Brain microvascular endothelial cell (primary cell): ENCODE data around the gene GOLGA6C.

Experiments used
- DNase-seq: peaks from one replicate; pipeline ENCODE4 v3.0.0-alpha.2; 2020
- H3K27ac ChIP-seq: fragments of 250-450 bp; sonication (Bioruptor Pico); 2 replicates; pipeline ENCODE4 v1.5.1; 2020; ENCODE audit warnings: mild to moderate bottlenecking, moderate library complexity
- H3K27me3 ChIP-seq: fragments of 250-450 bp; sonication (Bioruptor Pico); replicated peaks from 2 replicates; pipeline ENCODE4 v1.5.1; 2020; ENCODE audit warnings: mild to moderate bottlenecking
- H3K36me3 ChIP-seq: fragments of 250-450 bp; sonication (Bioruptor Pico); replicated peaks from 2 replicates; pipeline ENCODE4 v1.5.1; 2020; ENCODE audit warnings: mild to moderate bottlenecking
- H3K4me3 ChIP-seq: 2 replicates; pipeline ENCODE4 v1.5.1; 2011; ENCODE audit warnings: low read depth, mild to moderate bottlenecking, control low read depth, low read length, moderate library complexity
- in situ Hi-C: cut with HindIII; loops from 2 replicates; pipeline ENCODE4 v1.10.0; 2017; ENCODE audit warnings: low sequenced_read_pairs, low pct_ligation_motif_present
- TF ChIP-seq, protein P1 (sequence below): IDR thresholded peaks from 2 replicates; pipeline ENCODE4 v1.5.1; 2011; ENCODE audit warnings: low read depth, mild to moderate bottlenecking, moderate library complexity, low read length, control low read depth, inconsistent platforms; ENCODE audit errors: missing control alignments

Gene GOLGA6C

DNA sequence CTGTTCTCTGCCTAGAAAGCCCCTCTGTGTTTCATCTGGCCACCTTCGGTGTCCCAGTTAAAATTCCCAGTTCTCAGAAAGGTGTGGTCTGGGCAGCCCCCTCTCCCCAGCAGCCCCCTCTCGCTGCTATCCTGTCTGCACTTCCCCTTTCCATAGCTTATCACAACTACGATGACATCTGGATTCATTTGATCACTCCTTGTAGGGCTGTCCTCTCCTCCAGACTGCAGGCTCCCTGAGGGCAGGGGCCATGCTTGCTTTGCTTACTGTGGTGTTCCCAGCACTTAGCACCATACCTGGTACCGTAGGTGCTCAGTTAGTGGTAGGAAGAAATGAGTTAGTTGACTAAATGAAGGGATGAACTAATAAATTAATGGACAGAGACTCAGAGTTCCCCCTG lies 26.3 kb upstream of the GOLGA6C start:
- Histone ChIP-seq H3K36me3 (no peaks in the 10 kb centered on the region), H3K4me3 (no peak overlapping the region), H3K27ac (no peak overlapping the region), H3K27me3 (peaks cover 1% of the 10 kb centered on the region)
- TF ChIP-seq, protein P1, sequence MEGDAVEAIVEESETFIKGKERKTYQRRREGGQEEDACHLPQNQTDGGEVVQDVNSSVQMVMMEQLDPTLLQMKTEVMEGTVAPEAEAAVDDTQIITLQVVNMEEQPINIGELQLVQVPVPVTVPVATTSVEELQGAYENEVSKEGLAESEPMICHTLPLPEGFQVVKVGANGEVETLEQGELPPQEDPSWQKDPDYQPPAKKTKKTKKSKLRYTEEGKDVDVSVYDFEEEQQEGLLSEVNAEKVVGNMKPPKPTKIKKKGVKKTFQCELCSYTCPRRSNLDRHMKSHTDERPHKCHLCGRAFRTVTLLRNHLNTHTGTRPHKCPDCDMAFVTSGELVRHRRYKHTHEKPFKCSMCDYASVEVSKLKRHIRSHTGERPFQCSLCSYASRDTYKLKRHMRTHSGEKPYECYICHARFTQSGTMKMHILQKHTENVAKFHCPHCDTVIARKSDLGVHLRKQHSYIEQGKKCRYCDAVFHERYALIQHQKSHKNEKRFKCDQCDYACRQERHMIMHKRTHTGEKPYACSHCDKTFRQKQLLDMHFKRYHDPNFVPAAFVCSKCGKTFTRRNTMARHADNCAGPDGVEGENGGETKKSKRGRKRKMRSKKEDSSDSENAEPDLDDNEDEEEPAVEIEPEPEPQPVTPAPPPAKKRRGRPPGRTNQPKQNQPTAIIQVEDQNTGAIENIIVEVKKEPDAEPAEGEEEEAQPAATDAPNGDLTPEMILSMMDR, result no peak
- in situ Hi-C loops, result no loop called here
- no peak for DNase-seq

DNA sequence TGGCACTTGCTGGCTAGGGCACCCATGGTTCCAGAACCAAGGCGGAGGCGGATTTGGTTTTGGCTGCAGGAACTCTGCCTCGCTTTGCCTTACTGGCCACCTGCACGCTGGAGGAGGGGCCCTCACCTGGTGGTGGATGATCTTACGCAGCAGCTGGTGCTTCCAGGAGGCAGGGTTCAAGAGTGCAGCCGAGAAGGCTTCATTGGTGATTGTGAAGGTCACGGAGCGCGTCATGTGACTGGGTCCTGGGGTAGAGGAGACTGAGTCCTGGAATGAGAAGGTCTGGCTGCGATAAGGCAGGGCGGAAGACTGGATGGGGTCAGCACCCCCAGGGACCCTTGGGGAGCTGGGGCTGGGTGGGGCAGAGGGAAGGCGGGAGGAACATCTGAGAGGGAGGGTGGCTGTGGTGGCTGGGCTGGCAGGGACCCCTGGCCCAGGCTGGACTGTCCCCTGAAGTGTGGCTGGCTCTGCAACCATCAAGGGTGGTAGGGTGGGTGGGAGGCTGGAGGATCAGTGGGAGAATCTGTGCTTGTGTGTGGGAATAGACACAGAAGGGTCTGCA lies 25.8 kb upstream of the GOLGA6C start:
- in situ Hi-C loops, result no loop called here
- Histone ChIP-seq H3K36me3 (no peaks in the 10 kb centered on the region), H3K27ac (no peak overlapping the region), H3K4me3 (no peak overlapping the region), H3K27me3 (peaks cover 1% of the 10 kb centered on the region)
- TF ChIP-seq, protein P1, result no peak
- no peak for DNase-seq

DNA sequence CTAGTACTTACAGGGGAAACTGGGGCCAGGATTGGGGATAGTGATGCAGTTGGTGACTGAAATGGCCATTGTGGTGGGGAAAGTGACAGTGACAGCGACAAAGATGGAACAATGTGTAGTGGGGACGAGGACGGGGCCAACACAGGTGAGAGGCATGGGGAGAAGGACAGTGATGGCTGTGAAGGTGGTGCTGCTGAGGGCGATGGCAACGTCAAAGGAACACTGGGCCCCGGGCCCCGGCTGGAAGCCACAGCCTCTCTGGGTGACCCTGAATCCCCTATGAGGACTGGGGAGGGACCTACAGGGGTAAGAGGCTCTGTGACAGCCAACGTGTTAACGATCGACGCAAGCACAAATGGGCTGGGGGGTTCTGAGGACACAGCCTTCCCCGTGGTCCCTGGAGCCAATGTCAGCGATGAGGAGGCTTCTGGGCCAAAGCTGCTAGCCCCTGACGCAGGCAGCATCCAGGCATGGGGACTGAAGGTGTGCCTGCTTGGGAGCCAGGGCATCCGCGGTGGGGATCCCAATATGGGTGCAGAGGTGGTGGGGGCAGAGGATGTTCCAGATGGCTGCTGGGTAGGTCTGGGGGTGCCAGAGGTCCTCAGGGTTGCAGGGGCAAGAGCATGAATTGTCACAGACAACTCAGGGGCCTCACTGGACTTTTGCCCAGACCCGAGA lies 25.2 kb upstream of the GOLGA6C start:
- TF ChIP-seq, protein P1, result no peak
- in situ Hi-C loops, result no loop called here
- no peak overlapping the region for H3K27ac ChIP-seq
- H3K4me3 ChIP-seq, result no peak overlapping the region
- H3K36me3 ChIP-seq, result no peaks in the 10 kb centered on the region
- DNase-seq, result no peak
- peaks cover 1% of the 10 kb centered on the region for H3K27me3 ChIP-seq

DNA sequence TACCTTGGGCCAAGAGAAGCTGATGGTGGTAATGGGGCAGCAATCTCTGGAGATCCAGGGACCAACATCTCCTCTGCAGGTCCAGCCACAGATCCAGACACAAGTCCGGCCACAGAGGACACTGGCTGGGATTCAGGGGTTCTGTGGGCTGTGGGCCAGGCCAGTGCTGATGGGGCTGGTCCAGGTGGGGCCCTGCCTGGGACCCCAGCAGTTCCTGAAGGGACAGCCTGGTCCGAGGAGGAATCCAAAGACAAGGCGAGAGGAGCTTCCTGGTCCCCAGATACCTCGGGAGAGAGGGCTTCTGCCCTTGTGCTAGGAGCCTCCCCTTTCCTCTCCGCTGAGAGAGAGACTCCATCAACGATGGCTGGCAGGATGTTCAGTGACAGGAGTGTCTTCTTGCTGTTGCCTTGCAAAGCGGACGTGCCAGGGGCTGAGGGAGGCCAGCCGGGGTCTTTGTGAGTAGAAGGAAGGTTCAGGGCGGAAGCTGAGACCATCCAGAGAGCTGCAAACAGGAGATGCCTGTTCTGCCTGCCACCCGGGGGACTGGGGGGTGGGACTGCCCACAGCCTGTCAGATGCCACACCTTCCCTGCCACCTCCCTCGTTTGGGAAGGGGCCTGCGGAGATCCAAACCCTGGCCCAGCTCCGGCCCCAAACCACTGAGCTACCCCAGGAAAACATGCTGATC lies 24.5 kb upstream of the GOLGA6C start:
- no peak for DNase-seq
- no peak overlapping the region for H3K27ac ChIP-seq
- in situ Hi-C loops, result no loop called here

DNA sequence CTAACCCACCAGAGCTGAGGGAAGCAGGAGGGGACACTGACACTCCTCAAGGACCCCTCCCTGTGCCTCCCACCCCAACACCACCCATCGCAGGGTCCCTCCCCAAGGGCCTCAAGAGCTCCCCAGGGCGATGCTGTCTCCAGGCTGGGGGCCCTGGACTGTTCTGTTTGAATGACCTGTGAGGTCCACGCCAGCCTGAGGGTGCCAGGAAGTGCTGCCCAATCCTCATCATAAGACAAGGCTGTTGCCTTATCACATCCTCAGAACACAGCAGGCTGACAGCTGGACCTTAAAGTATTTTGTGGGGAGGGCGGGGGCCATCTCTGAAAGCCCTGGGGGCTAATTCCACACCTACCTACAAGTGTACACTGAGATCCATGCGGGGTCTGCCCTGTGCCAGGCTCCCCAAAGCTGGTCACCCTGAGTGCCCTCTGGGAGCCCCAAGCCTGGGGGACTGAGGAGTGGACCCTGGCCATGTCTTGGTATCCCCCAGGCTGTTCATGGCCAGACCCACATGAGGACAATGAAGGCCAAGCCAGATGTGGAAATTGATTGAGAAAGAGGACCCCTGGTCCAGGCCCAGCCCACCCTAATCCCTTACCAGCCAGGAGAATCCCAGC lies 23.8 kb upstream of the GOLGA6C start:
- in situ Hi-C loops, result no loop called here
- no peak overlapping the region for H3K27ac ChIP-seq
- H3K27me3 ChIP-seq, result peaks cover 1% of the 10 kb centered on the region
- DNase-seq, result no peak
- TF ChIP-seq, protein P1, result no peak
- no peaks in the 10 kb centered on the region for H3K36me3 ChIP-seq
- H3K4me3 ChIP-seq, result no peak overlapping the region

More for the DNA sequence above, 24.5 kb upstream of the GOLGA6C start:
- TF ChIP-seq, protein P1, result no peak
- Histone ChIP-seq H3K27me3 (peaks cover 1% of the 10 kb centered on the region), H3K36me3 (no peaks in the 10 kb centered on the region), H3K4me3 (no peak overlapping the region)
